RWPE1 (cell line): ENCODE data around the gene WNT3A.

ENCODE experiments used
- CTCF ChIA-PET: fragments of 350-600 bp; sonication (Branson Sonifier 250); formaldehyde crosslinking; extraction: SDS; loops from one replicate; lab custom pipeline; 2021; lab: Yijun Ruan, JAX
- POLR2A ChIA-PET: fragments of 400-600 bp; formaldehyde crosslinking; extraction: SDS; loops from one replicate; lab custom pipeline; 2020; ENCODE audit warnings: antibody characterized with exemption; ENCODE audit not compliant: low non-redundant PET; lab: Yijun Ruan, JAX
- DNase-seq: peaks from one replicate; pipeline ENCODE4 v3.0.0; 2012; ENCODE audit warnings: low spot score
- H3K27ac ChIP-seq: fragments of 450-650 bp; 2 replicates; pipeline ENCODE4 v1.5.1; 2017
- TF ChIP-seq, protein P1 (sequence below): fragments of 450-650 bp; conservative IDR thresholded peaks from 2 replicates; pipeline ENCODE4 v1.5.1; 2017; ENCODE audit warnings: low read depth, mild to moderate bottlenecking

Gene WNT3A

DNA sequence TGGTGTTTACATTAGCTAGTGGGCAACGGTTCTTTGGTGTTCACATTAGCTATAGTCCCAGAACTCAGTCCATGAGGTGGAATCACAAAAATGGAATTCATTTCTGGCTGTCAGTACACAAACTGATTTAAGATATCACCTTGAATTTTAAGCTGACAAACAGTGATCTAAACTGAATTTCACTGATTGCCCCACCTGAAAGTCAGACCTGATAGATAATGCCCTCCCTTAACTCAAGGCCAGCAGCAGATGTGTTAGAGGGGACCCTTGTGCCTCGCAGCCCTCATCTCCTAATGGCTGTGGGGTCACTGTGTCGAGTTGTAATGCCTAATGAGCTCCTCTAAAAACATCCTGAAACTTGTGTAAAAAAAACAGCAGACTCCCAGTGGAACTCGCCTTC, 84.3 kb downstream of the WNT3A start:
- DNase-seq: no peak
- ChIA-PET CTCF (no interaction called here), POLR2A (no interaction called here)
- TF ChIP-seq, protein P1, sequence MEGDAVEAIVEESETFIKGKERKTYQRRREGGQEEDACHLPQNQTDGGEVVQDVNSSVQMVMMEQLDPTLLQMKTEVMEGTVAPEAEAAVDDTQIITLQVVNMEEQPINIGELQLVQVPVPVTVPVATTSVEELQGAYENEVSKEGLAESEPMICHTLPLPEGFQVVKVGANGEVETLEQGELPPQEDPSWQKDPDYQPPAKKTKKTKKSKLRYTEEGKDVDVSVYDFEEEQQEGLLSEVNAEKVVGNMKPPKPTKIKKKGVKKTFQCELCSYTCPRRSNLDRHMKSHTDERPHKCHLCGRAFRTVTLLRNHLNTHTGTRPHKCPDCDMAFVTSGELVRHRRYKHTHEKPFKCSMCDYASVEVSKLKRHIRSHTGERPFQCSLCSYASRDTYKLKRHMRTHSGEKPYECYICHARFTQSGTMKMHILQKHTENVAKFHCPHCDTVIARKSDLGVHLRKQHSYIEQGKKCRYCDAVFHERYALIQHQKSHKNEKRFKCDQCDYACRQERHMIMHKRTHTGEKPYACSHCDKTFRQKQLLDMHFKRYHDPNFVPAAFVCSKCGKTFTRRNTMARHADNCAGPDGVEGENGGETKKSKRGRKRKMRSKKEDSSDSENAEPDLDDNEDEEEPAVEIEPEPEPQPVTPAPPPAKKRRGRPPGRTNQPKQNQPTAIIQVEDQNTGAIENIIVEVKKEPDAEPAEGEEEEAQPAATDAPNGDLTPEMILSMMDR: no peak
- peak overlapping the region; percentile 69; the same call in 1 of the 2 replicates for H3K27ac ChIP-seq

DNA sequence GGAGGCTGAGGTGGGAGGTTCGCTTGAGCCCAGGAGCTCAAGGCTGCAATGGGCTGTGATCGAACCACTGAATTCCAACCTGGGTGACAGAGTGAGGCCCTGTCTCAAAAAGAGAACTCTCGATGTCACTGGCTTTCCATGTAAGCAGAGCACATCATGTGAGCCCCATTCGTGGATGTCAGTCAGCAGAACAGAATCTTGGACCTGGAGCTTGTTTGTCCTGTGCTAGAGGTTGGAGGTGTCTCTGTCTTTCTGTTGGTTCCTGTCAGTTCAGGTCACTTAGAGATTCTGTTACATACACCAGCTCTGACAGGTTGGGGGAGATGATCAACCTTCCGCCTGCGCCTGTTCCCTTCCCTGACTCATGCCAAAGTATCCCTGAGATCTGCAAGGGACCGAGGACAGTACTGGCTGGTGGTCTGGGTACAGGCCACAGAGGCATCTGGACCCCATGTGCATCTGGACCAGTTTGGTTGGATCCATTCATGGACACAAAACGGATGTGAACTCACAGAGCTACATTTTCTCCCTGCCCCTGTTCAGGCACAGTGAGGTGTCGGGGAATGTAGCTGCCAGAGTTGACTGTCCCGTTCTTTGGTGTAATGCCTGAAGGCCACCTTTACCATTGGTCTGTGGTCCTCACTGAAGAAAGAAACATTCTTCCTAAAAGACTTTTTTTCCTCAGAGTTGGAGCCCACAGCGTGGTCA, 85.7 kb downstream of the WNT3A start:
- TF ChIP-seq, protein P1: no peak
- POLR2A ChIA-PET: no interaction called here
- H3K27ac ChIP-seq: peak overlapping the region; percentile 22; the same call in 1 of the 2 replicates
- CTCF ChIA-PET: interaction anchor here (0.7 kb wide), 1 partner anchor 596 kb away, joined by 3 read pairs; no protein-coding TSS in a partner anchor
- DNase-seq: no peak

DNA sequence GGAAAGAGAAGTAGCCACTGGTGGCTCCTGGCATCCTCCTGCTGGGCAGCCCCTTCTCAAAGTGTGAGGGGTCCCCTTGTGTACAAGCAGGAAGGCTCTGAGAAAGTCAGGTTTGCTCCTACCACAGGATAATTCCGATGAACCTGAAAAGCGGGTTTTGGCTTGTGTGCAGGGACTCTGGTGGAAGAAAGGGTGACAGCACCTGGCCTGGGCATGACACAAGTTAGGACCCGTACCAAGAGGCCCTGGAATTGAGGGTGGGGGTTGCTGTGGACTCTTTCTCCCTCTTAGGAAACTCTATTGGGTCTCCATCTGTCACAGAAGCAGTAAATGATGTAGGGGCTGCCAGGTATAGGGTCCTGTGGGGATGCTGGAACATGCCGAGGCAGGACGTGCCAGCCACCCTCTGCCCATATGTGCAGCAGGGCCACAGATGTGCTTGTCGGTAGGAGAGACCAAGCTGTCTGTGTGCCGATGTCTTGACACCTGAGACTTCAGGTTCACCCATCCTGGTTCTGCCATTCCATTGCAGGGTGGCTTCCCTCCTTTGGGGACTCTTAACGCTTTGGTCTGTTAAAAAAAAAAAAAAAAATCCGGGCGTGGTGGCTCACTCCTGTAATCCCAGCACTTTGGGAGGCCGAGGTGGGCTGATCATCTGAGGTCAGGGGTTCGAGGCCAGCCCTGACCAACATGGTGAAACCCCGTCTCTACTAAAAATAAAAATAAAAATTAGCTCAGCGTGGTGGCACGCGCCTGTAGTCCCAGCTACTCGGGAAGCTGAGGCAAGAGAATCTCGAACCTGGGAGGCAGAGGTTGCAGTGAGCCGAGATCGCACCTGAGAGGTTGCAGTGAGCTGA, 86.5 kb downstream of the WNT3A start:
- TF ChIP-seq, protein P1: no peak
- H3K27ac ChIP-seq: peak overlapping the region; percentile 22; the same call in 1 of the 2 replicates
- no peak for DNase-seq
- ChIA-PET POLR2A (no interaction called here), CTCF (interaction anchor here (0.6 to 0.7 kb wide), 2 partner anchors 132 to 596 kb away, joined by 3 to 4 read pairs; no protein-coding TSS in a partner anchor)

DNA sequence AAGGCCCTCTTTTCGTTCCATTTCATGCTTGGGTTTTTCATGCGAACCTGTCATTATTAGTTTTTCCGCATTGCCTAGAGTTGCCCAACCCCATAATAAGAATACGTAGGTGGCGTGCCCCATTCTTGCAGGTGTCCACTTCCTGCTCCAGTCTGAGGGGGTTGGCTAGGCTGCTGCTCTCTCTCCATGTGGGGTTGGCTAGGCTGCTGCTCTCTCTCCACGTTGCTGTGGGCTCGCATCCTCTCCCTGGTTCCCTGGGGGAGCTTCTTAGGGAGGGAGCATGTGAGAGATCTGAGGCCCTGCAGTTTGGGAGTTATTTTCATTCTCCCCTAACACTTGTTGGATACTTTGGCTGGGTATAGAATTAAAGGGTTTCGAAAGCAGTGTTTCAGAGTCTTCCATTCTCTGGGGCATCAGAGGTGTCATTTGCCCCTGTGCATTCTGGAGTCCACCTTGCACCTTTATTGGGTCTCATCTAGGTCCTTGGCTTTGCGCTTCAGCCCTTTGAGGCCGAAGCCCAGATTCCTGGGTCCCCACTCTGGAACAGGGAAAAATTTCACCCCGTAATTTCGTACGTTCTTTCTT, 87.7 kb downstream of the WNT3A start:
- TF ChIP-seq, protein P1: no peak
- DNase-seq: no peak
- ChIA-PET CTCF (no interaction called here), POLR2A (no interaction called here)
- no peak overlapping the region for H3K27ac ChIP-seq

DNA sequence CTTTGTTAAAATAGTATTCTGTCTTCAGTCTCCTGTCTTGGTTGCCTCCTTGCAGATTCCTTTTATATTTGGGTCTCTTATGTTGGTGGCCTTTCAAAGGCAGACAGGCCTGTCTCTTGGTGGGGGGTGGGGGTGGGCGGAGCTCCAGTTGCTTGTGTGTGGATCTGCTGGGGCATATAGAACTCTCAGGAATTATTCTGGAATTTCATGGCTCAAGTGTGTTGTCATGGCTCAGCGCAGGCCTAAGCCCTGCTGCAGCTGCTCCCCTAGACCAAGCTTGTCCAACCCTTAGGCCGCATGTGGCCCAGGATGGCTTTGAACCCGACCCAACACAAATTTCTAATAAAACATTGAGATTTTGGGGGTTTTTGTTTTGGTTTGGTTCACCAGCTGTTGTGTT, 88.4 kb downstream of the WNT3A start:
- TF ChIP-seq, protein P1: no peak
- H3K27ac ChIP-seq: peak overlapping the region; percentile 84
- ChIA-PET CTCF (no interaction called here), POLR2A (no interaction called here)
- DNase-seq: no peak

DNA sequence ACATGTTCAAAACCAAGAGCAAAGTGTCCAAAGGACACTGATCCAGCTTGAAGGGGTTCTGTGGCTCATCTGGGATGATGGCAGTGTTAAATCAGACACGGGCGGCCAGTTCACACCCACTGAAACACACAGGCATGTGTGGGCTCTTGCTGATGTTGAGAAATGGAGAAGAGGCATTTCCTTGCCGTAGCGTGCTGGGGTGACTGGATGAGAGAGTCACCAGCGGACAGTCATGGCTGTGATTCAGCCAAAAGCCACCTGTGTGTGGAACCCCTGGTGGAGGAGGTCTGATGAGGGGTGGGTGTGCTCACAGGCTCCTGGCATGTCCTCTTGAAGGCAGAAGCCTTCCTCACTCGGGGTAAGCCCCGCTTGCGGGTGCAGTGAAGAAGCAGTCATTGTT, 89.1 kb downstream of the WNT3A start:
- CTCF ChIA-PET: no interaction called here
- peak overlapping the region; percentile 84 for H3K27ac ChIP-seq
- POLR2A ChIA-PET: no interaction called here
- TF ChIP-seq, protein P1: no peak
- DNase-seq: no peak
